ENCODE data around the gene COL18A1.
"Not testable (repeated sequence)": the region's sequence is repeated elsewhere in the genome, so short reads cannot be mapped to it uniquely, and the experiment has no call there.

COL18A1 gene

GRCh38 chr21:45551783-45552695 lies 147.1 kb downstream of the COL18A1 start:
- DNase-seq, result no peak

- no peak for DNase-seq
Observed at GRCh38 chr21:45552696-45553391, 147.9 kb downstream of the COL18A1 start.

GRCh38 chr21:45554477-45555175 lies 149.7 kb downstream of the COL18A1 start:
- peak; percentile 49 for DNase-seq

GRCh38 chr21:45555251-45555556 lies 150.2 kb downstream of the COL18A1 start:
- DNase-seq, result no peak

GRCh38 chr21:45555557-45556301 lies 150.8 kb downstream of the COL18A1 start:
- DNase-seq, result peak; percentile 67

GRCh38 chr21:45556302-45556644 lies 151.3 kb downstream of the COL18A1 start:
- DNase-seq, result no peak

- no peak for DNase-seq
Observed at GRCh38 chr21:45556645-45557615, 152.0 kb downstream of the COL18A1 start.

- DNase-seq, result no peak
Observed at GRCh38 chr21:45557616-45558043, 152.7 kb downstream of the COL18A1 start.

- no peak for DNase-seq
Observed at GRCh38 chr21:45558044-45558721, 153.2 kb downstream of the COL18A1 start.

- DNase-seq, result no peak
Observed at GRCh38 chr21:45559216-45560105, 154.5 kb downstream of the COL18A1 start.

- no peak for DNase-seq
Observed at GRCh38 chr21:45560106-45561021, 155.4 kb downstream of the COL18A1 start.

GRCh38 chr21:45561241-45561640 lies 156.3 kb downstream of the COL18A1 start:
- not testable (repeated sequence) for DNase-seq

- DNase-seq, result no peak
Observed at GRCh38 chr21:45562402-45562801, 157.4 kb downstream of the COL18A1 start.

GRCh38 chr21:45562965-45563364 lies 158.0 kb downstream of the COL18A1 start:
- no peak for DNase-seq
